Measurements from ENCODE around the gene PRKG2.

DNA sequence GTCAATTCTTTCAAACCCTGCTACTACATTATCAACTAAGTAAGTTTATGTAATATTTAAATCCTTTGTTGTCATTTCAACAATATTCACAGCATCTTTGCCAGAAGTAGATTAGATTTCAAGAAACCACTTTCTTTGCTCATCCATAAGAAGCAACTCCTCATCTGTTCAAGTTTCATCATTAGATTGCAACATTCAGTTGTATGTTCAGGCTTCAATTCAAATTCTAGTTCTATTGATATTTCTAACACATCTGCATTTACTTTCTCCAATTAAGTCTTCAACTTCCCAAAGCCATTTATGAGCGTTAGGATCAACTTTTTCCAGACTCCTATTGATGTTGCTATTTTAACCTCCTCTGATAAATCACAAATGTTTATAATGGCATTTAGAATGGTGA, 118.5 kb downstream of the PRKG2 start:
- TF ChIP-seq, protein P1, sequence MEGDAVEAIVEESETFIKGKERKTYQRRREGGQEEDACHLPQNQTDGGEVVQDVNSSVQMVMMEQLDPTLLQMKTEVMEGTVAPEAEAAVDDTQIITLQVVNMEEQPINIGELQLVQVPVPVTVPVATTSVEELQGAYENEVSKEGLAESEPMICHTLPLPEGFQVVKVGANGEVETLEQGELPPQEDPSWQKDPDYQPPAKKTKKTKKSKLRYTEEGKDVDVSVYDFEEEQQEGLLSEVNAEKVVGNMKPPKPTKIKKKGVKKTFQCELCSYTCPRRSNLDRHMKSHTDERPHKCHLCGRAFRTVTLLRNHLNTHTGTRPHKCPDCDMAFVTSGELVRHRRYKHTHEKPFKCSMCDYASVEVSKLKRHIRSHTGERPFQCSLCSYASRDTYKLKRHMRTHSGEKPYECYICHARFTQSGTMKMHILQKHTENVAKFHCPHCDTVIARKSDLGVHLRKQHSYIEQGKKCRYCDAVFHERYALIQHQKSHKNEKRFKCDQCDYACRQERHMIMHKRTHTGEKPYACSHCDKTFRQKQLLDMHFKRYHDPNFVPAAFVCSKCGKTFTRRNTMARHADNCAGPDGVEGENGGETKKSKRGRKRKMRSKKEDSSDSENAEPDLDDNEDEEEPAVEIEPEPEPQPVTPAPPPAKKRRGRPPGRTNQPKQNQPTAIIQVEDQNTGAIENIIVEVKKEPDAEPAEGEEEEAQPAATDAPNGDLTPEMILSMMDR (IDR thresholded peaks at IDR 0.05) = no peak
- TF ChIP-seq POLR2A (IDR thresholded peaks at IDR 0.05) (no peak), POLR2AphosphoS5 (IDR thresholded peaks at IDR 0.05) (no peak)
